ENCODE data around the gene ITPR1.

DNA sequence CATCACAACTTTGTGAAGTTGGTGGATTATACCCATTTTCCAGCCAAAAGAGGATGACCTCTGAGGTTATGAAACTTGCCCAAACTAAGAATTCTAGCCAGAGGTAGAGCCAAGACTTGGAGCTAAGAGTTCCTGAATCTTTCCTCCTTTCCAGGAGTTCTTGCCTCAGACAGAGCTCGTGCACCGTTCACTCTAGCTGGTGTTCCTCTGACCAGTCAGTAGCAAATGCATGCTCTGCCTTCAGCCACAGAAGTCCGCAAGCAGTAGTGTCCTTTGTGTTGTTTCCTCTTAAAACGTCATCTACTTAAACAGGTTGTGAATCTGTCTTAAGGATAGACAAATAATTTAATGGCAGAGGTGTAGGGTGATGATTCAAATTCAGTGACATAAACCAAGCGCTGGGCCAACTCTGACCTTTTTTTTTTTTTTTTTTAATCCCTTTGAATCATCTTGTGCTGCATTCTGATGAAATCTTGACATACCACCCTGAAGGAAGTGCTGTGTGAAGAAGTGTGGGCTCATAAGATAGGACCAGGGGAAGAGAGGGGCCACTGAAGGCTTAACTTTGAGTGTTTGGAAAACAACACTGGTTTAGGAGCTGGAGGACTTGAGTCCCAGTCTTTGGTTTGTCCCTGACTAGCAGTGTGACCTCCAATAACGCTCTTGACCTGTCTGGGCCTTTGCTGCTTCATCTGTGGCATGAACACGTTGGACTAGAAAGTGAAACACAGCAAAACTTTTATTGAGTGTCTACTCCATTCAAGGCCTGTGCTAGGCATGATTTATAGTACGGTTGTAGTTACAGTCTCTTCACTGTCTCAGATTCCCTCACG, 53.4 kb downstream of the ITPR1 start:
- TF ChIP-seq ISL1 (CRISPR knock-in tag; IDR thresholded peaks at IDR 0.05) (no peak), ARNTL (CRISPR knock-in tag; IDR thresholded peaks at IDR 0.05; ENCODE audit: borderline replicate concordance, low read depth) (no peak), ZNF565 (CRISPR knock-in tag; conservative IDR thresholded peaks at IDR 0.05; ENCODE audit: low read depth) (no peak), SNAI2 (CRISPR knock-in tag; IDR thresholded peaks at IDR 0.05) (no peak), CSDC2 (CRISPR knock-in tag; IDR thresholded peaks at IDR 0.05) (no peak), ZNF70 (CRISPR knock-in tag; IDR thresholded peaks at IDR 0.05) (no peak)

All from SK-N-SH treated with all-trans-retinoic acid at 6 μM for 48 hours (cell line).